Adrenal gland (tissue), 12 donors: Measurements from ENCODE around the gene GRIP1. TPM values are rescaled to one million over a fixed set of nuclear protein-coding genes. Genes with fewer than 3 reads are reported as not detected.

Experiments
- DNase-seq, 7 donors: peaks; one replicate each; pipeline ENCODE4 v3.0.0-alpha.2; 2019 to 2020
- H3K27ac ChIP-seq, 5 donors: fragments of 200-600 bp; sonication (generic) in 4 of 5; 1 replicate in 3 of 5; 2 replicates in 2 of 5; pipeline versions ENCODE4 v1.5.1 to v1.8.0; 2016 to 2020; ENCODE audit warnings: mild to moderate bottlenecking in 1 of 5
- H3K27me3 ChIP-seq: fragments of 200-600 bp; 2 replicates; pipeline ENCODE4 v1.8.0; 2021
- H3K36me3 ChIP-seq, 2 donors: fragments of 200-600 bp; replicated peaks in 1 of 2; 1 replicate in 1 of 2; 2 replicates in 1 of 2; pipeline versions ENCODE4 v1.5.1 to v1.8.0; 2018 to 2022
- H3K4me1 ChIP-seq, 2 donors: fragments of 200-600 bp; replicated peaks in 1 of 2; 1 replicate in 1 of 2; 2 replicates in 1 of 2; pipeline versions ENCODE4 v1.5.1 to v1.8.0; 2018 to 2021
- H3K4me3 ChIP-seq, 4 donors: fragments of 200-600 bp; sonication (generic) in 3 of 4; one replicate each; pipeline ENCODE4 v1.5.1; 2016 to 2018
- H3K9me3 ChIP-seq, 3 donors: fragments of 200-600 bp; sonication (generic) in 1 of 3; replicated peaks in 1 of 3; 1 replicate in 2 of 3; 2 replicates in 1 of 3; pipeline versions ENCODE4 v1.5.1 to v1.8.0; 2016 to 2021
- POLR2A ChIP-seq, 2 donors: fragments of 450-650 bp; IDR thresholded peaks; one replicate each; pipeline ENCODE4 v1.6.1; 2017; ENCODE audit warnings: antibody characterized with exemption in 2 of 2, mild to moderate bottlenecking in 2 of 2, moderate library complexity in 1 of 2
- WGBS, 4 donors: extraction: QIAGEN DNeasy Blood & Tissue Kit in 2 of 4; methylation state at CpG; one replicate each; pipeline versions ENCODE4 v1.1.5 to v1.1.7; 2013 to 2017; 5-methylcytosine and 5-hydroxymethylcytosine counted together
- intact Hi-C, 2 donors: fragments of 100-400 bp; cut with DNase I; formaldehyde crosslinking; loops; one replicate each; pipeline versions ENCODE4 v1.14.1 to v1.15.0; 2022 to 2023
- polyA plus RNA-seq, 3 donors: library from polyadenylated mRNA; stranded (reverse); fragments of 200-250 nt in 2 of 3; fragments of 350-450 nt in 1 of 3; fragmentation: Illumina TruSeq in 1 of 3; extraction: RNeasy Lipid Tissue Mini Kit (QIAGEN cat#74804) in 1 of 3; gene quantifications; one replicate each; pipeline ENCODE4 v1.2.3, GENCODE V29; 2013 to 2014
- total RNA-seq, 9 donors: library from RNA; depleted of rRNA in 4 of 9; stranded (reverse); fragments of >200 nt in 4 of 9; fragments of 120-200 nt in 1 of 9; fragmentation: NEBNext Ultra II Directional in 1 of 9; extraction: Animal tissue kit (Norgen Biotek cat#: 25700) in 1 of 9; gene quantifications; one replicate each; pipeline versions ENCODE4 v1.1.0 to v1.2.4, GENCODE V29; 2013 to 2023
- TF ChIP-seq, protein P1 (sequence below), 6 experiments: fragments of 450-650 bp in 4 of 6; fragments of 200-600 bp in 2 of 6; sonication (generic) in 1 of 6; IDR thresholded peaks; 1 replicate in 5 of 6; 2 replicates in 1 of 6; pipeline versions ENCODE4 v1.5.1 to v1.8.0; 2016 to 2021; ENCODE audit warnings: antibody characterized with exemption in 6 of 6, mild to moderate bottlenecking in 2 of 6, moderate library complexity in 1 of 6
- donor health status: healthy with polysubstance abuse.
- donor health status: Bipolar disorder and iron deficiency.
- donor health status: DM: yes; HTN: yes; CAD: no.
- donor health status: DM: no; HTN: no; CAD: no.
- donor health status: DM: no; HTN: no; CAD: no.
- donor health status: DM: yes; HTN: yes; CAD: no.

GRIP1 gene
- total and polyA plus RNA-seq, 12 donors: 0.54 to 10.8 (median 2.4) TPM

DNA sequence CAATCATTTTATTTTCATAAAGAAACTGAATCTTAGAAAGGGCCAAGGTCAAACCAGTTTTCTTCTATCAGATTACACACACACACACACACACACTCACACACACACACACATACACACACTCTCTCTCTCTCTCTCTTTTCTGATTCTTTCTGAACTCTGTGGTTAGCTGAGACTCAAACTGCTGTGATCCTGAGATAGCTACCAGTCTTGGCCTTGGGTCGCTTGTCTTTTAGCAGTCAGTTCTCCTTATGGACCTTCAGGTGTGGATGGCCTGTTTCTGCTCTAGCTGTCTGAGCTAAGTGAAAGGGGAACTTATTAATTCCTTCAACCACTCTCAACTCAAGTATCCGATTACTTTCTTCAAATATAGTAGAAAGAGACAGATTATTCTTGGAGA is 145.1 kb downstream of the GRIP1 start:
- no peaks in the 10 kb centered on the region for H3K36me3 ChIP-seq
- WGBS, 4 donors: 78 to 88% (median 83%) methylated on average over 2 of the region's 2 CpGs
- no peak for DNase-seq
- no peak for TF ChIP-seq POLR2A (IDR thresholded peaks at IDR 0.05)
- intact Hi-C loops: no loop called here
- no peaks in the 10 kb centered on the region for H3K27me3 ChIP-seq
- H3K27ac ChIP-seq: no peak overlapping the region
- H3K4me1 ChIP-seq: no peaks in the 10 kb centered on the region
- H3K9me3 ChIP-seq: no peaks in the 10 kb centered on the region
- H3K4me3 ChIP-seq: no peak overlapping the region

DNA sequence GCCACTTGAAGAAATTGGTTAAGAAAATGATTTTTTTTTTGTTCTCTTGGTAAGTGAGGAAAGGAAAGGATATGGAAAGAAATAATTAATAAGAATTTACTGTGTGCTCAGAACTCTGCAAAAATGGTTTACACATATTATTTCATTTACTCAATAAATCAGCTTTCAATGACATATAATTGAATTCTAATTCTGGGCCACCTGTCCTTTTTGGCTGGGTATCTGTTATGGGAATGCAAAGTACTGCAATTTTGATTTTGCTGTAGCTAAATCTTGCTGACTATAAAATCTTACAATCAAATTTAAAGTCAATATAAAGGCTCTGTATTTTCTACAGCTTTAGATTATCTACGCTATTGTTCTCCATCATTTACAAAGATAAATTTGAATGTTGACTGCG is 147.1 kb downstream of the GRIP1 start:
- Histone ChIP-seq H3K4me3 (no peak overlapping the region), H3K36me3 (no peaks in the 10 kb centered on the region), H3K9me3 (no peaks in the 10 kb centered on the region), H3K27me3 (no peaks in the 10 kb centered on the region), H3K27ac (no peak overlapping the region), H3K4me1 (no peaks in the 10 kb centered on the region)
- DNase-seq: no peak
- 82 to 90% (median 85%) methylated on average over 2 of the region's 2 CpGs for WGBS, 4 donors
- TF ChIP-seq, protein P1, sequence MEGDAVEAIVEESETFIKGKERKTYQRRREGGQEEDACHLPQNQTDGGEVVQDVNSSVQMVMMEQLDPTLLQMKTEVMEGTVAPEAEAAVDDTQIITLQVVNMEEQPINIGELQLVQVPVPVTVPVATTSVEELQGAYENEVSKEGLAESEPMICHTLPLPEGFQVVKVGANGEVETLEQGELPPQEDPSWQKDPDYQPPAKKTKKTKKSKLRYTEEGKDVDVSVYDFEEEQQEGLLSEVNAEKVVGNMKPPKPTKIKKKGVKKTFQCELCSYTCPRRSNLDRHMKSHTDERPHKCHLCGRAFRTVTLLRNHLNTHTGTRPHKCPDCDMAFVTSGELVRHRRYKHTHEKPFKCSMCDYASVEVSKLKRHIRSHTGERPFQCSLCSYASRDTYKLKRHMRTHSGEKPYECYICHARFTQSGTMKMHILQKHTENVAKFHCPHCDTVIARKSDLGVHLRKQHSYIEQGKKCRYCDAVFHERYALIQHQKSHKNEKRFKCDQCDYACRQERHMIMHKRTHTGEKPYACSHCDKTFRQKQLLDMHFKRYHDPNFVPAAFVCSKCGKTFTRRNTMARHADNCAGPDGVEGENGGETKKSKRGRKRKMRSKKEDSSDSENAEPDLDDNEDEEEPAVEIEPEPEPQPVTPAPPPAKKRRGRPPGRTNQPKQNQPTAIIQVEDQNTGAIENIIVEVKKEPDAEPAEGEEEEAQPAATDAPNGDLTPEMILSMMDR (IDR thresholded peaks at IDR 0.05): no peak
- no peak for TF ChIP-seq POLR2A (IDR thresholded peaks at IDR 0.05)
- intact Hi-C loops: no loop called here

DNA sequence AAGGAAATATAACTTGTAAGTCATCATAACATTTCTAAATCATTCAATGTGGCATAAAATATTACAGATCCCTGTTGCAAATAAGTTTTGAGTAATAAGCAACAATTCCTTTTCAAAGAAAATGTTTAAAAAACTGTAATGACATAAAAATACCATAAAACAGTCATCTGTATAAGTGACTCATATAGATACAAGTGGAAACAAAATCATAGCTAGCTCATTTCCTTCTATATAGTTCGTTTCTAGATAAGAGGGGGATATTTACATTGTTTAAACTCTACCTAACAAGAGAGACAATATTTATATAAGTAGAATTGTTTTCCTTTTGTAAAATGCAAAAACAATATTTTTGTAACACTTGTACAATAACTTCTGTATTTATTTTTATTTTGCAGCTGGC is 148.9 kb downstream of the GRIP1 start:
- intact Hi-C loops: no loop called here
- no peak for TF ChIP-seq POLR2A (IDR thresholded peaks at IDR 0.05)
- TF ChIP-seq, protein P1 (IDR thresholded peaks at IDR 0.05): no peak
- Histone ChIP-seq H3K4me3 (no peak overlapping the region), H3K27me3 (no peaks in the 10 kb centered on the region), H3K27ac (no peak overlapping the region), H3K9me3 (no peaks in the 10 kb centered on the region), H3K4me1 (no peaks in the 10 kb centered on the region), H3K36me3 (no peaks in the 10 kb centered on the region)
- no peak for DNase-seq
- WGBS, 4 donors: 50 to 61% (median 58%) methylated on average over 1 of the region's 1 CpG

DNA sequence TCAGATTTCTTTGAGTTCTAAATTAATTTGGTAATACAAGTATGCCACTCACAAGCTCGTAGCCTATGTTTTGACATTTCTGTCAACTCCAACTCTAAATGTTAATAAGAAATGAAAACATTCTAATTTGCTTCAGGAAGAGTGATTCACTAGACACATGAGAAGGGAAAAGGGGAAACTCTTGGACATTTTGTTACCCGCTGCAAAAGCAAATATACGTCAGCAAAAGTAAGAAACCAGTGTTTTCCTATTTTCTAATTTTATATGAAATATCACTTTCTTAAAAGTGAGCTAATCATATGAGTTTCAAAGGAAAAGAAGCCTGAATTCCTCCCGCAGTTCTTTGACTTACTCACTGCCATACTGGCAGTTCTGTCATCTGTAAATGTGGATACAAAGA is 162.3 kb downstream of the GRIP1 start:
- no peak overlapping the region for H3K4me3 ChIP-seq
- TF ChIP-seq POLR2A (IDR thresholded peaks at IDR 0.05): no peak
- TF ChIP-seq, protein P1 (IDR thresholded peaks at IDR 0.05): no peak
- no peak overlapping the region for H3K27ac ChIP-seq
- H3K9me3 ChIP-seq: no peaks in the 10 kb centered on the region
- intact Hi-C loops: no loop called here
- H3K27me3 ChIP-seq: no peaks in the 10 kb centered on the region
- DNase-seq: no peak
- H3K36me3 ChIP-seq: no peaks in the 10 kb centered on the region
- no peaks in the 10 kb centered on the region for H3K4me1 ChIP-seq
- WGBS, 4 donors: 62 to 81% (median 73%) methylated on average over 4 of the region's 4 CpGs

DNA sequence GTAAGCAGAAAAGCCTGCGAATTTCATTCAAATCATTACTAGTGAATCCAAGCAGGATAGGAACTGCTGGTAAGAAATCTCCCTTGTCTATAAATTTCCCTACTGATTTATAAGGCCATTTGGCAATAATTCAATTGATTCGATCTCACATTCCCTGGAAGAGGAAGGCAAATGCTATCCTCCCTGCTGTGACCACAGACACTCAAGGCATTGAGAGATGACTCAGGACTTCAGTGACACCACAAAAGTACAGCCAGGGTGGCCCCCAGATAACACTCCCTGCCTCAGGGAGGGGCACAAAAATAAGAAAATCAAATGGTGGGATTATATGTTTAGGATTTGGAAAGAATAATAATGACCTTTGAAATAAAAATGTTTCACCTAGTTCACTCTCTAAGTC is 162.7 kb downstream of the GRIP1 start:
- Histone ChIP-seq H3K36me3 (no peaks in the 10 kb centered on the region), H3K27ac (no peak overlapping the region), H3K4me3 (no peak overlapping the region), H3K9me3 (no peaks in the 10 kb centered on the region), H3K4me1 (no peaks in the 10 kb centered on the region), H3K27me3 (no peaks in the 10 kb centered on the region)
- TF ChIP-seq, protein P1 (IDR thresholded peaks at IDR 0.05): no peak
- TF ChIP-seq POLR2A (IDR thresholded peaks at IDR 0.05): no peak
- WGBS, 4 donors: 59 to 62% (median 60%) methylated on average over 2 of the region's 2 CpGs
- DNase-seq: no peak
- intact Hi-C loops: no loop called here
